Hematopoietic multipotent progenitor cell treated with erythropoietin and hydrocortisone succinate and interleukin-3 and kit ligand, for 8 days (in vitro differentiated cells): ENCODE measurements around the gene RBMS1.

ENCODE experiments used
- DNase-seq: peaks from one replicate; pipeline ENCODE4 v3.0.0-alpha.2; 2015

The RBMS1 gene

GRCh38 chr2:160407393-160408172 is 86.0 kb downstream of the RBMS1 start:
- DNase-seq = peak; percentile 62

- DNase-seq = peak; percentile 88
These were observed 86.8 kb downstream of the RBMS1 start for GRCh38 chr2:160406591-160407392.

- DNase-seq = peak; percentile 88
These were observed 88.3 kb downstream of the RBMS1 start for GRCh38 chr2:160405077-160405867.

GRCh38 chr2:160402997-160403979 is 90.3 kb downstream of the RBMS1 start:
- DNase-seq = peak; percentile 35

- no peak for DNase-seq
These were observed 91.1 kb downstream of the RBMS1 start for GRCh38 chr2:160402501-160402900.

- no peak for DNase-seq
These were observed 91.7 kb downstream of the RBMS1 start for GRCh38 chr2:160401895-160402294.

- no peak for DNase-seq
These were observed 93.7 kb downstream of the RBMS1 start for GRCh38 chr2:160399880-160400279.

- no peak for DNase-seq
These were observed 96.1 kb downstream of the RBMS1 start for GRCh38 chr2:160397530-160397865.

- peak; percentile 29 for DNase-seq
These were observed 99.5 kb downstream of the RBMS1 start for GRCh38 chr2:160394153-160394552.

- no peak for DNase-seq
These were observed 101.4 kb downstream of the RBMS1 start for GRCh38 chr2:160392201-160392600.

- no peak for DNase-seq
These were observed 102.8 kb downstream of the RBMS1 start for GRCh38 chr2:160390544-160391455.

GRCh38 chr2:160389875-160390274 is 103.7 kb downstream of the RBMS1 start:
- no peak for DNase-seq

GRCh38 chr2:160388464-160389263 is 104.9 kb downstream of the RBMS1 start:
- DNase-seq = peak; percentile 67

- DNase-seq = no peak
These were observed 105.9 kb downstream of the RBMS1 start for GRCh38 chr2:160387558-160388262.

GRCh38 chr2:160384791-160385190 is 108.8 kb downstream of the RBMS1 start:
- DNase-seq = no peak

- peak; percentile 42 for DNase-seq
These were observed 112.1 kb downstream of the RBMS1 start for GRCh38 chr2:160381425-160381951.

GRCh38 chr2:160380611-160381010 is 113.0 kb downstream of the RBMS1 start:
- DNase-seq = no peak

- DNase-seq = no peak
These were observed 113.5 kb downstream of the RBMS1 start for GRCh38 chr2:160380000-160380570.

GRCh38 chr2:160379399-160379798 is 114.2 kb downstream of the RBMS1 start:
- DNase-seq = no peak
